Activated CD8-positive, alpha-beta T cell treated with anti-CD3 and anti-CD28 coated beads, Interleukin-2, amount 10 ng/mL, durations not matched to agents 7 days and 5 days (primary cell): ENCODE measurements around the gene AGAP3. TPM values are rescaled to one million over a fixed set of nuclear protein-coding genes. Genes with fewer than 3 reads are reported as not detected.
A peak's percentile ranks its signal among the peaks of the same experiment; 100 is the strongest.

Experiments used
- ATAC-seq: fragments of 150-1000 bp; cut with Tn5 transposase; one replicate; pipeline ENCODE4 v1.10.0; 2021; ENCODE audit warnings: moderate library complexity
- CTCF ChIA-PET: fragments of 350-600 bp; sonication (Branson Sonifier 250); formaldehyde crosslinking; loops from one replicate; lab custom pipeline; 2021; ENCODE audit warnings: antibody characterized with exemption; lab: Charles Lee
- POLR2A ChIA-PET: fragments of 350-600 bp; sonication (Branson Sonifier 250); formaldehyde crosslinking; loops from one replicate; lab custom pipeline; 2021; ENCODE audit warnings: antibody characterized with exemption; lab: Charles Lee
- DNase-seq: peaks from one replicate; pipeline ENCODE4 v3.0.0-alpha.2; 2020
- H3K27ac Mint-ChIP-seq: one replicate; pipeline ENCODE4 v1.8.0; 2021; ENCODE audit warnings: mild to moderate bottlenecking, mixed read lengths
- H3K27me3 Mint-ChIP-seq: one replicate; pipeline ENCODE4 v1.8.0; 2021; ENCODE audit warnings: low read depth, mixed read lengths
- H3K36me3 Mint-ChIP-seq: one replicate; pipeline ENCODE4 v1.8.0; 2021; ENCODE audit warnings: low read depth, mixed read lengths
- H3K4me1 Mint-ChIP-seq: one replicate; pipeline ENCODE4 v1.8.0; 2021; ENCODE audit warnings: low read depth, mixed read lengths
- H3K4me3 Mint-ChIP-seq: one replicate; pipeline ENCODE4 v1.8.0; 2021; ENCODE audit warnings: mild to moderate bottlenecking, mixed read lengths
- H3K9me3 Mint-ChIP-seq: one replicate; pipeline ENCODE4 v1.8.0; 2022; ENCODE audit warnings: mixed read lengths; ENCODE audit not compliant: insufficient read depth
- total RNA-seq, 2 experiments: library from RNA; stranded (reverse); gene quantifications; one replicate each; pipeline ENCODE4 v1.2.3, GENCODE V29; 2021

The AGAP3 gene
- total RNA-seq, 2 experiments from 2014 or later: 12.1 to 12.6 TPM

- Mint-ChIP-seq H3K27me3 (no peaks in the 10 kb centered on the region), H3K27ac (peak overlapping the region; percentile 69), H3K9me3 (no peaks in the 10 kb centered on the region), H3K4me3 (peak overlapping the region; percentile 82), H3K36me3 (peaks cover 38% of the 10 kb centered on the region), H3K4me1 (peaks cover 39% of the 10 kb centered on the region)
- DNase-seq (no peak), ATAC-seq (no peak)
- CTCF ChIA-PET: interaction anchor here (1.7 kb wide), 1 partner anchor 17 kb away, joined by 4 read pairs; no protein-coding TSS in a partner anchor
- POLR2A ChIA-PET: interaction anchor here (0.5 to 2.6 kb wide), 2 partner anchors 17 to 871 kb away, joined by 3 to 6 read pairs; no protein-coding TSS in a partner anchor
Measured at GRCh38 chr7:151077705-151078232, 8.5 kb upstream of the AGAP3 start.

- no peaks in the 10 kb centered on the region for H3K27me3 Mint-ChIP-seq
- H3K27ac Mint-ChIP-seq: peak overlapping the region; percentile 69
- H3K9me3 Mint-ChIP-seq: no peaks in the 10 kb centered on the region
- peaks cover 41% of the 10 kb centered on the region for H3K4me1 Mint-ChIP-seq
- DNase-seq (no peak), ATAC-seq (no peak)
- H3K4me3 Mint-ChIP-seq: peak overlapping the region; percentile 82
- H3K36me3 Mint-ChIP-seq: peaks cover 39% of the 10 kb centered on the region
- POLR2A ChIA-PET: interaction anchor here (2.6 kb wide), 1 partner anchor 18 kb away, joined by 6 read pairs; no protein-coding TSS in a partner anchor
- CTCF ChIA-PET: interaction anchor here (1.7 kb wide), 1 partner anchor 18 kb away, joined by 4 read pairs; no protein-coding TSS in a partner anchor
Measured at GRCh38 chr7:151078233-151079040, 7.8 kb upstream of the AGAP3 start.

- Mint-ChIP-seq H3K4me1 (peaks cover 46% of the 10 kb centered on the region), H3K27ac (peak overlapping the region; percentile 81), H3K27me3 (no peaks in the 10 kb centered on the region), H3K4me3 (peak overlapping the region; percentile 82), H3K36me3 (peaks cover 34% of the 10 kb centered on the region), H3K9me3 (no peaks in the 10 kb centered on the region)
- POLR2A ChIA-PET: no interaction called here
- CTCF ChIA-PET: no interaction called here
- DNase-seq (no peak), ATAC-seq (no peak)
Measured at GRCh38 chr7:151079199-151079910, 6.9 kb upstream of the AGAP3 start.

GRCh38 chr7:151080067-151080521 is 6.2 kb upstream of the AGAP3 start:
- Mint-ChIP-seq H3K27me3 (peaks cover 5% of the 10 kb centered on the region), H3K4me1 (peaks cover 50% of the 10 kb centered on the region), H3K27ac (peak overlapping the region; percentile 81), H3K36me3 (peaks cover 30% of the 10 kb centered on the region), H3K4me3 (peak overlapping the region; percentile 82), H3K9me3 (no peaks in the 10 kb centered on the region)
- ChIA-PET POLR2A (interaction anchor here (1.0 to 1.8 kb wide), 2 partner anchors 21 to 48 kb away, joined by 3 to 5 read pairs; partner anchors contain the start of gene SLC4A2), CTCF (interaction anchor here (1.0 kb wide), 1 partner anchor 62 kb away, joined by 9 read pairs; no protein-coding TSS in a partner anchor)
- DNase-seq (no peak), ATAC-seq (peak; percentile 9)

- peak; percentile 92 for DNase-seq
- H3K27ac Mint-ChIP-seq: peak within 1 kb of the TSS; percentile 81
- peaks cover 55% of the 10 kb centered on the region for H3K4me1 Mint-ChIP-seq
- CTCF ChIA-PET: interaction anchor here (1.0 kb wide), 2 partner anchors 20 to 62 kb away, joined by 4 to 9 read pairs; no protein-coding TSS in a partner anchor
- H3K36me3 Mint-ChIP-seq: peaks cover 27% of the 10 kb centered on the region
- POLR2A ChIA-PET: interaction anchor here (0.6 to 1.8 kb wide), 3 partner anchors 22 to 87 kb away, joined by 3 to 5 read pairs (median 3); partner anchors contain the start of gene SLC4A2
- peak; percentile 85 for ATAC-seq
- peak within 1 kb of the TSS; percentile 87 for H3K4me3 Mint-ChIP-seq
- no peaks in the 10 kb centered on the region for H3K9me3 Mint-ChIP-seq
- peaks cover 10% of the 10 kb centered on the region for H3K27me3 Mint-ChIP-seq
Measured at GRCh38 chr7:151080522-151081169, 5.6 kb upstream of the AGAP3 start, which contains the start of gene FASTK. TSS of gene FASTK (minus strand) at chr7:151080809. CDS start at chr7:151080766, 43 bp downstream.

GRCh38 chr7:151081170-151082101 is 4.8 kb upstream of the AGAP3 start:
- ATAC-seq (no peak), DNase-seq (no peak)
- POLR2A ChIA-PET: interaction anchor here (0.6 to 1.8 kb wide), 3 partner anchors 23 to 88 kb away, joined by 3 to 5 read pairs (median 3); partner anchors contain the start of gene SLC4A2
- peaks cover 60% of the 10 kb centered on the region for H3K4me1 Mint-ChIP-seq
- CTCF ChIA-PET: interaction anchor here (1.0 kb wide), 2 partner anchors 21 to 63 kb away, joined by 4 to 9 read pairs; no protein-coding TSS in a partner anchor
- H3K27me3 Mint-ChIP-seq: peaks cover 14% of the 10 kb centered on the region
- H3K27ac Mint-ChIP-seq: peak overlapping the region; percentile 80
- H3K9me3 Mint-ChIP-seq: no peaks in the 10 kb centered on the region
- H3K4me3 Mint-ChIP-seq: peak overlapping the region; percentile 87
- peaks cover 19% of the 10 kb centered on the region for H3K36me3 Mint-ChIP-seq

- no peak for DNase-seq
- Mint-ChIP-seq H3K9me3 (no peaks in the 10 kb centered on the region), H3K4me1 (peaks cover 64% of the 10 kb centered on the region), H3K4me3 (peak overlapping the region; percentile 87), H3K27me3 (peaks cover 18% of the 10 kb centered on the region), H3K36me3 (peaks cover 19% of the 10 kb centered on the region), H3K27ac (peak overlapping the region; percentile 93)
- POLR2A ChIA-PET: interaction anchor here (1.0 to 1.6 kb wide), 2 partner anchors 24 to 29 kb away, joined by 3 to 4 read pairs; no protein-coding TSS in a partner anchor
- ATAC-seq: no peak
- CTCF ChIA-PET: interaction anchor here (0.6 to 1.3 kb wide), 2 partner anchors 14 to 74 kb away, joined by 3 read pairs; no protein-coding TSS in a partner anchor
Measured at GRCh38 chr7:151082141-151083070, 3.9 kb upstream of the AGAP3 start.

GRCh38 chr7:151083071-151083823 is 3.0 kb upstream of the AGAP3 start, which contains the start of gene TMUB1:
TSS of gene TMUB1 (minus strand) at chr7:151083493. CDS start at chr7:151082563, 930 bp downstream.
- DNase-seq (peak; percentile 87), ATAC-seq (peak; percentile 66)
- Mint-ChIP-seq H3K27ac (peak within 1 kb of the TSS; percentile 93), H3K36me3 (peaks cover 14% of the 10 kb centered on the region), H3K4me1 (peaks cover 62% of the 10 kb centered on the region), H3K9me3 (no peaks in the 10 kb centered on the region), H3K27me3 (peaks cover 21% of the 10 kb centered on the region), H3K4me3 (peak within 1 kb of the TSS; percentile 87)
- ChIA-PET CTCF (interaction anchor here (0.6 to 1.3 kb wide), 2 partner anchors 15 to 75 kb away, joined by 3 read pairs; no protein-coding TSS in a partner anchor), POLR2A (interaction anchor here (1.0 to 1.6 kb wide), 2 partner anchors 25 to 28 kb away, joined by 3 to 4 read pairs; no protein-coding TSS in a partner anchor)

GRCh38 chr7:151083824-151084160 is 2.5 kb upstream of the AGAP3 start:
- DNase-seq (no peak), ATAC-seq (no peak)
- peaks cover 23% of the 10 kb centered on the region for H3K27me3 Mint-ChIP-seq
- peaks cover 59% of the 10 kb centered on the region for H3K4me1 Mint-ChIP-seq
- H3K9me3 Mint-ChIP-seq: no peaks in the 10 kb centered on the region
- H3K27ac Mint-ChIP-seq: no peak overlapping the region
- peaks cover 12% of the 10 kb centered on the region for H3K36me3 Mint-ChIP-seq
- peak overlapping the region; percentile 87 for H3K4me3 Mint-ChIP-seq
- ChIA-PET CTCF (no interaction called here), POLR2A (no interaction called here)
